ENCODE measurements around the gene SIKE1.
"Not testable (repeated sequence)": the region's sequence is repeated elsewhere in the genome, so short reads cannot be mapped to it uniquely, and the experiment has no call there.

Gene SIKE1

GRCh38 chr1:114780344-114781226 is at the start of gene SIKE1:
SIKE1 (minus strand) TSS chr1:114780685; CDS start chr1:114780607, 78 bp downstream.
- in situ Hi-C loops (cut with MboI; ENCODE audit: low pct_unique_long_range_greater_than_20kb, low sequenced_read_pairs, unreplicated experiment), result no loop called here
- peak; percentile 89 for DNase-seq (ENCODE audit: low spot score)
- no peak for TF ChIP-seq CTCF (IDR thresholded peaks at IDR 0.05; ENCODE audit: extremely low read depth, insufficient read depth, missing control alignments)

GRCh38 chr1:114830075-114830474 is 49.6 kb upstream of the SIKE1 start:
- in situ Hi-C loops (cut with MboI; ENCODE audit: low pct_unique_long_range_greater_than_20kb, low sequenced_read_pairs, unreplicated experiment); DNase-seq (ENCODE audit: low spot score): not testable (repeated sequence)

- DNase-seq (ENCODE audit: low spot score), result no peak
- no peak for TF ChIP-seq CTCF (IDR thresholded peaks at IDR 0.05; ENCODE audit: extremely low read depth, insufficient read depth, missing control alignments)
- in situ Hi-C loops (cut with MboI; ENCODE audit: low pct_unique_long_range_greater_than_20kb, low sequenced_read_pairs, unreplicated experiment), result no loop called here
Observed at GRCh38 chr1:114828251-114828650, 47.8 kb upstream of the SIKE1 start.

DNA sequence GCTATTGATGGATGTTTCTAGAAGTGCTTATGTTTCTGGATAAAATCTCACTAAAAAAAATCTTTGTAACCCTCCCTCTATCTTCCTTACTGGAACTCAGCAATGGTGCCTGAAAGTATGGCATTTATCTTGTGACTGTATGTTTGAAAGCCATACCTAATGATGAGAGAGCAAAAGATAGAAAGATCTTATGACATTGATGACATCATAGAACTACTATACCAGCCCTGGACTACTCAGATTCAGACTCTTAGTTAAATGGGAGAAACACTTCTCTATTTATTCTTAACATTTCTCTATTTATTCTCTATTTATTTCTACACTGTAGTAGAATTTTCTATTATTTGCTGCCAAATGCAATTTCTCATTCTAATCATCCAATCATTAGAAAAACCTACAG is 41.5 kb upstream of the SIKE1 start:
- in situ Hi-C loops (cut with MboI; ENCODE audit: low pct_unique_long_range_greater_than_20kb, low sequenced_read_pairs, unreplicated experiment), result no loop called here
- no peak for DNase-seq (ENCODE audit: low spot score)
- no peak for TF ChIP-seq CTCF (IDR thresholded peaks at IDR 0.05; ENCODE audit: extremely low read depth, insufficient read depth, missing control alignments)

- in situ Hi-C loops (cut with MboI; ENCODE audit: low pct_unique_long_range_greater_than_20kb, low sequenced_read_pairs, unreplicated experiment), result no loop called here
- no peak for TF ChIP-seq CTCF (IDR thresholded peaks at IDR 0.05; ENCODE audit: extremely low read depth, insufficient read depth, missing control alignments)
Observed at GRCh38 chr1:114820392-114820791, 39.9 kb upstream of the SIKE1 start.

GRCh38 chr1:114819869-114820268 is 39.4 kb upstream of the SIKE1 start:
- in situ Hi-C loops (cut with MboI; ENCODE audit: low pct_unique_long_range_greater_than_20kb, low sequenced_read_pairs, unreplicated experiment), result no loop called here
- DNase-seq (ENCODE audit: low spot score), result no peak
- no peak for TF ChIP-seq CTCF (IDR thresholded peaks at IDR 0.05; ENCODE audit: extremely low read depth, insufficient read depth, missing control alignments)

More at GRCh38 chr1:114820392-114820791, 39.9 kb upstream of the SIKE1 start:
- DNase-seq (ENCODE audit: low spot score), result no peak

DNA sequence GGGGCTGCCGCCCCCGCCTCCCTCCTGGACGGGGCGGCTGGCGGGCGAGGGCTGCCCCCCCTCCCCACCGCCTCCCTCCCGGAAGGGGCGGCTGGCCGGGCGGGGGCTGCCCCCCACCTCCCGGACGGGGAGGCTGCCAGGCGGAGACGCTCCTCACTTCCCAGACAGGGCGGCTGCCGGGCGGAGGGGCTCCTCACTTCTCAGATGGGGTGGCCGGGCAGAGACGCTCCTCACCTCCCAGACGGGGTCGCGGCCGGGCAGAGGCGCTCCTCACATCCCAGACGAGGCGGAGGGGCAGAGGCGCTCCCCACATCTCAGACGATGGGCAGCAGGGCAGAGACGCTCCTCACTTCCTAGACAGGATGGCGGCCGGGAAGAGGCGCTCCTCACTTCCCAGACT is 24.0 kb upstream of the SIKE1 start:
- in situ Hi-C loops (cut with MboI; ENCODE audit: low pct_unique_long_range_greater_than_20kb, low sequenced_read_pairs, unreplicated experiment); DNase-seq (ENCODE audit: low spot score): not testable (repeated sequence)
